SU-DHL-6 (cell line): Measurements from ENCODE around the gene BEST3.

Experiments
- CTCF ChIP-seq: fragments of 200-600 bp; sonication (generic); IDR thresholded peaks from one replicate; pipeline ENCODE4 v1.5.1; 2017; ENCODE audit warnings: antibody characterized with exemption, mild to moderate bottlenecking, low read length, moderate library complexity; ENCODE audit not compliant: insufficient read depth, poor library complexity, severe bottlenecking
- EZH2phosphoT487 ChIP-seq: fragments of 200-600 bp; sonication (generic), shearing (Covaris generic); conservative IDR thresholded peaks from 2 replicates; pipeline ENCODE4 v1.6.1; 2018; ENCODE audit warnings: mild to moderate bottlenecking, antibody characterized with exemption, low read length, moderate library complexity, mixed read lengths

GRCh38 chr12:69714542-69714941, 15.4 kb upstream of the BEST3 start:
- TF ChIP-seq CTCF (no peak), EZH2phosphoT487 (no peak)
